ENCODE results near the gene TMEM14A. TPM values are rescaled to one million over a fixed set of nuclear protein-coding genes. Genes with fewer than 3 reads are reported as not detected.
A peak's percentile ranks its signal among the peaks of the same experiment; 100 is the strongest.

TMEM14A gene
- total and polyA plus RNA-seq, 8 donors, result 20.6 to 44.5 (median 41.0) TPM

DNA sequence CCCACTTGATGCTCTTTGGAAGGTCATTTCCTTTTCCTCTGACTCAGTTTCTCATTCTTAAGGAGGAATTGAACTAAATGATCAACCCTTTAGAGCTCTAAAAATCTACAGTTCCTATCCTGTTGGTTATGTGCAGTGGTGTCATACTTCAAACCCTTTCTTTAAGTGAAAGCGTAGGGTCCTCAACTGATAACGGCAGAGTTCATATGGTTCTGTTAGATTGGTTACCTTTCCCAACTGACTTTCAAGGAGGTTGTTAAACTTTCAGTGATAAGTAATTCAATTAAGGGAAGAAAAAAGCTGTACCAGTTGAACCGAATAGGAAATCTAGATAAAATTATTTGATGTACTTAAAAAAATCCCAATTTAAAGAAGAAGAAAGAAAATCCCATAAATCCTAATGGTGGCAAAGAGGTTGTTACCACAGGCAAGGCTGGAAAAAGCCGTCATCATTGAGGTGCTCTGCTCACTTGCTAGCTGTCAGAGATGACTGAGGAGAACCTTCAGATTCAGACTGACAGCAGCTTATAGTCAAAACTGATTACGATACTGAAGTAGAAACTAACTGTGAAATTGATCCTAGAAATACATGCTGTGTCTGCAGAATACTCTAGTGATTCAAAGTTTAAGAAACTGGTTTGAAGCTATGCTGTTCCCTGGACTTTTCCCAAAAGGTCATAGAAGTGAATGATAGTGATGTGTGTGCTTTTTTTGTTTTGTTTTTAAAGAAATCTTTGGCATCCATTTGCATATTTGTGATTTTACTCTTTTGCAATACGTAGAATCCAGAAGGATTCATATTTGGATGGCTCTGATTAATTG lies 16.2 kb downstream of the TMEM14A start:
- peaks cover 0 to 8% of the 10 kb centered on the region in 2 donors for H3K36me3 ChIP-seq
- no peak for DNase-seq
- no peaks in the 10 kb centered on the region for H3K27me3 ChIP-seq
- no peak overlapping the region for H3K27ac ChIP-seq
- TF ChIP-seq, protein P1, sequence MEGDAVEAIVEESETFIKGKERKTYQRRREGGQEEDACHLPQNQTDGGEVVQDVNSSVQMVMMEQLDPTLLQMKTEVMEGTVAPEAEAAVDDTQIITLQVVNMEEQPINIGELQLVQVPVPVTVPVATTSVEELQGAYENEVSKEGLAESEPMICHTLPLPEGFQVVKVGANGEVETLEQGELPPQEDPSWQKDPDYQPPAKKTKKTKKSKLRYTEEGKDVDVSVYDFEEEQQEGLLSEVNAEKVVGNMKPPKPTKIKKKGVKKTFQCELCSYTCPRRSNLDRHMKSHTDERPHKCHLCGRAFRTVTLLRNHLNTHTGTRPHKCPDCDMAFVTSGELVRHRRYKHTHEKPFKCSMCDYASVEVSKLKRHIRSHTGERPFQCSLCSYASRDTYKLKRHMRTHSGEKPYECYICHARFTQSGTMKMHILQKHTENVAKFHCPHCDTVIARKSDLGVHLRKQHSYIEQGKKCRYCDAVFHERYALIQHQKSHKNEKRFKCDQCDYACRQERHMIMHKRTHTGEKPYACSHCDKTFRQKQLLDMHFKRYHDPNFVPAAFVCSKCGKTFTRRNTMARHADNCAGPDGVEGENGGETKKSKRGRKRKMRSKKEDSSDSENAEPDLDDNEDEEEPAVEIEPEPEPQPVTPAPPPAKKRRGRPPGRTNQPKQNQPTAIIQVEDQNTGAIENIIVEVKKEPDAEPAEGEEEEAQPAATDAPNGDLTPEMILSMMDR (IDR thresholded peaks at IDR 0.05), result no peak
- intact Hi-C loops (cut with DNase I), result no loop called here
- no peak for ATAC-seq
- H3K4me1 ChIP-seq, result no peaks in the 10 kb centered on the region
- no peak overlapping the region for H3K4me3 ChIP-seq
- H3K9me3 ChIP-seq, result no peaks in the 10 kb centered on the region

DNA sequence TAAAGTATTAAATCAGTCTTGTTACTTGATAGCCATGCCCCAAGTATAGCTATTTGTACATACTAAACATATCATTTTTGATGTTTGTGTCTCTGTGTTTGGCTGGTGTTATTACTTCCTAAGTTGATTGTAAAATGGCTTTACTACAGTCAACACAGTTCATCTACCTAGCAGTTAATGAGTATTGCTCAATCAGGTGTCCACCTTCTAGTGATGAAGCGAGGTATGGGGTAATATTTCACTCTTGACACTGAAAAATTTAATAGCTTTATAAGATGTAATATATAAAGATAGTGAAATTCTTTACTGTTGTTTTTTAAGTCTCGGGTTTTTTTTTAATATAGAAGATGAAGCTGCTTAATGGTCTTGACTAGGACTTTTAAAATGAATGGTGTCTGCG lies 18.9 kb downstream of the TMEM14A start:
- DNase-seq, result no peak

DNA sequence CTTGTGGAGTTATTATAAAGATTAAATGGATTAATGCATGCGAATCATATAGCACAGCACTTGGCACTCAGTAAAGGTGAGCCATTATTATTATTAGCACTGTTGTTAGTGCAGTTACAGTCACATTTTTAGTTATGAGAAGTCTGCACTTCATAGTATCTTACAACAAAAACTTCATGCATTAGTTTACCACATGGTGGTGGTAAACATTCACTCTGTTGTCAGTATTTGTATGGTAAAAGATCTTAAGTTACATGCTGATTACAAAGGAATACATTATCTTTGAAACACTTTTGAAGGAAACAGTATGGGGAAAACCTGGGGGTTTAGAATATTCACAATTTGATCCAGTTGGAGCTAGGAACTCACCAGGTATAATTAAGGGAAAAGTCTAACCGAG lies 20.8 kb downstream of the TMEM14A start:
- TF ChIP-seq, protein P1 (IDR thresholded peaks at IDR 0.05), result no peak
- Histone ChIP-seq H3K4me3 (no peak overlapping the region), H3K4me1 (no peaks in the 10 kb centered on the region), H3K27me3 (no peaks in the 10 kb centered on the region), H3K36me3 (no peaks in the 10 kb centered on the region), H3K27ac (no peak overlapping the region), H3K9me3 (no peaks in the 10 kb centered on the region)
- DNase-seq, result peak in 1 of 4 donors; percentile 6
- ATAC-seq, result no peak
- intact Hi-C loops (cut with DNase I), result no loop called here

More for the DNA sequence above, 18.9 kb downstream of the TMEM14A start:
- H3K4me3 ChIP-seq, result no peak overlapping the region
- TF ChIP-seq, protein P1 (IDR thresholded peaks at IDR 0.05), result no peak
- H3K27ac ChIP-seq, result no peak overlapping the region
- no peaks in the 10 kb centered on the region for H3K4me1 ChIP-seq
- no peaks in the 10 kb centered on the region for H3K9me3 ChIP-seq
- no peaks in the 10 kb centered on the region for H3K27me3 ChIP-seq
- intact Hi-C loops (cut with DNase I), result no loop called here
- ATAC-seq, result no peak
- H3K36me3 ChIP-seq, result no peaks in the 10 kb centered on the region

DNA sequence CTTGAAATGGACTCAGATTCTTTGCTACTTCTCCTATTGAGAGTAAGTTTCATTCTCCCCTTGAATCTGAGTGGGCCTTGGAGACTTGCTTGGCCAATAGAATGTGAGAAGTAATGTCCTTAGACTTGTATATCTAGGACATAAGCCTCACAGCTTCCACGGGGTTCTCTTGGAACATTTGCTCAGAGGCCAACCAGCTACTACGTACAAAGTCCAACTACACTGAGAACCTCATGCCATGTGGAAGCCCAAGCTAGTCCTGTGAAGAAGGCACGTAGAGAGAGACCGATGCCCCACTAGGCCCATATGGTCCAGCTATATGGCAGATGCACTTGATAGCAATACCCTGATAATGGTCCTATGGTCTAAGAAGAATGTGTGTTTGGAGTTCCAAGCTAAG lies 22.9 kb downstream of the TMEM14A start:
- H3K9me3 ChIP-seq, result no peaks in the 10 kb centered on the region
- no peak for ATAC-seq

DNA sequence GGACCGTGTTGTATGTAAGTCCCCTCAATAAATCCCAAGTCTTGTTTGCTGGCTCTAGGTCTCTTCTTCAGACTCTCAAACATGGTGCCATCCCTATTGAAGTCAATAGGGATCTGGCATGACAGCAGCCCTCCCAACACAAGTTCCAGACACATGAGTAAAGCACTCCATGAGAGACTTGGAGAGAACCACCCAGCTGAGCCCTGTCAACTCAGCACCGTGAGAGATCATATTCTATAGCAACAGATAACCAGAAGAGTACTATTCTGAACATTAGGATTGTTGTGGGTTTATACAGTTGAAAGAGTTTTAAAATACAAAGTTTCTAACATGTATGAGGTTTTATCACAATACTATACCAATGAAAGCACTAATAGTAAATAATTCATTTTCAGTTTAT lies 23.5 kb downstream of the TMEM14A start:
- intact Hi-C loops (cut with DNase I), result no loop called here
- TF ChIP-seq, protein P1 (IDR thresholded peaks at IDR 0.05), result no peak
- DNase-seq, result no peak
- Histone ChIP-seq H3K36me3 (no peaks in the 10 kb centered on the region), H3K27me3 (no peaks in the 10 kb centered on the region), H3K9me3 (no peaks in the 10 kb centered on the region), H3K4me1 (no peaks in the 10 kb centered on the region), H3K4me3 (no peak overlapping the region), H3K27ac (no peak overlapping the region)
- ATAC-seq, result no peak

More for the DNA sequence above, 22.9 kb downstream of the TMEM14A start:
- DNase-seq, result no peak
- no peaks in the 10 kb centered on the region for H3K36me3 ChIP-seq
- intact Hi-C loops (cut with DNase I), result no loop called here
- TF ChIP-seq, protein P1 (IDR thresholded peaks at IDR 0.05), result no peak
- no peak overlapping the region for H3K27ac ChIP-seq
- no peak overlapping the region for H3K4me3 ChIP-seq
- no peaks in the 10 kb centered on the region for H3K4me1 ChIP-seq
- H3K27me3 ChIP-seq, result no peaks in the 10 kb centered on the region

Measured in left lung (tissue), 10 donors.